ENCODE data around the gene FBXL14.

- TF ChIP-seq POLR2A (IDR thresholded peaks at IDR 0.05) (no peak), CTCF (IDR thresholded peaks at IDR 0.05) (no peak)
These were observed 36.6 kb upstream of the FBXL14 start for GRCh38 chr12:1630827-1631591.
